ENCODE data around the gene SYNGAP1. TPM values are rescaled to one million over a fixed set of nuclear protein-coding genes. Genes with fewer than 3 reads are reported as not detected.

Gene SYNGAP1
- total RNA-seq, 1 experiment from 2014 or later, result 1.9 TPM

DNA sequence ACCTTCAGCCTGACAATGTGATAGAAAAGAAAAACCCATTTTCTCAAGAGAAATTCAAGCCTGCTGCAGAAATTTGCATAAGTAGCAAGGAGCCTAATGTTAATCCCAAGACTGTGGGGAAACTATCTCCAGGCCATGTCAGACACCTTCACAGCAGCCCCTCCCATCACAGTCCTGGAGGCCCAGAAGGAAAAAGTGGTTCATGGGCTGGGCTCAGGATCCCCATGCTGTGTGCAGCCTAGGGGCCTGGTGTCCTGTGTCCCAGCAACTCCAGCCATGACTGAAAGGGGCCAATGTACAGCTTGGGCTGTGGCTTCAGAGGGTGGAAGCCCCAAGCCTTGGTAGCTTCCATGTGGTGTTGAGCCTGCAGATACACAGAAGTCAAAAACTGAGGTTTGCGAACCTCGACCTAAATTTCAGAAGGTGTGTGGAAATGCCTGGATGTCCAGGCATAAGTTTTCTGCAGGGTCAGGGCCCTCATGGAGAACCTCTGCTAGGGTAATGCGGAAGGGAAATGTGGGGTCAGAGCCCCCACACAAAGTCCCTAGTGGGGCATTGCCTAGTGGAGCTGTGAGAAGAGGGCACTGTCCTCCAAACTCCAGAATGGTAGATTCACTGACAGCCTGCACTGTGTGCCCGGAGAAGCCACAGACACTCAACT lies 46.3 kb downstream of the SYNGAP1 start:
- BruUV-seq (replicated peaks), result no TSS peak
- Histone ChIP-seq H4K20me1 (ENCODE audit: low read length) (no peaks in the 10 kb centered on the region), H3K27me3 (ENCODE audit: low read length) (no peaks in the 10 kb centered on the region), H3K4me3 (ENCODE audit: low read length) (no peak overlapping the region), H2AFZ (ENCODE audit: low read length) (no peak overlapping the region), H3K27ac (ENCODE audit: low read length) (no peak overlapping the region), H3K4me1 (ENCODE audit: insufficient read depth, low read length) (no peaks in the 10 kb centered on the region), H3K4me2 (ENCODE audit: low read length) (no peak overlapping the region), H3K36me3 (ENCODE audit: low read depth, low read length) (no peaks in the 10 kb centered on the region), H3K79me2 (ENCODE audit: low read length) (no peaks in the 10 kb centered on the region), H3K9me2 (replicated peaks; ENCODE audit: low read length) (no peaks in the 10 kb centered on the region), H3K9me3 (ENCODE audit: low read length) (no peaks in the 10 kb centered on the region), H3K9ac (ENCODE audit: low read length) (no peak overlapping the region), H3F3A (ENCODE audit: low read length, unreplicated experiment) (no peaks in the 10 kb centered on the region)
- ChIA-PET CTCF (no interaction called here), POLR2A (ENCODE audit: unreplicated experiment) (no interaction called here)
- ATAC-seq (no peak), DNase-seq (no peak)
- TF ChIP-seq, protein P1, sequence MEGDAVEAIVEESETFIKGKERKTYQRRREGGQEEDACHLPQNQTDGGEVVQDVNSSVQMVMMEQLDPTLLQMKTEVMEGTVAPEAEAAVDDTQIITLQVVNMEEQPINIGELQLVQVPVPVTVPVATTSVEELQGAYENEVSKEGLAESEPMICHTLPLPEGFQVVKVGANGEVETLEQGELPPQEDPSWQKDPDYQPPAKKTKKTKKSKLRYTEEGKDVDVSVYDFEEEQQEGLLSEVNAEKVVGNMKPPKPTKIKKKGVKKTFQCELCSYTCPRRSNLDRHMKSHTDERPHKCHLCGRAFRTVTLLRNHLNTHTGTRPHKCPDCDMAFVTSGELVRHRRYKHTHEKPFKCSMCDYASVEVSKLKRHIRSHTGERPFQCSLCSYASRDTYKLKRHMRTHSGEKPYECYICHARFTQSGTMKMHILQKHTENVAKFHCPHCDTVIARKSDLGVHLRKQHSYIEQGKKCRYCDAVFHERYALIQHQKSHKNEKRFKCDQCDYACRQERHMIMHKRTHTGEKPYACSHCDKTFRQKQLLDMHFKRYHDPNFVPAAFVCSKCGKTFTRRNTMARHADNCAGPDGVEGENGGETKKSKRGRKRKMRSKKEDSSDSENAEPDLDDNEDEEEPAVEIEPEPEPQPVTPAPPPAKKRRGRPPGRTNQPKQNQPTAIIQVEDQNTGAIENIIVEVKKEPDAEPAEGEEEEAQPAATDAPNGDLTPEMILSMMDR (conservative IDR thresholded peaks at IDR 0.05; ENCODE audit: low read depth, low read length), result no peak
- no peak for TF ChIP-seq EZH2phosphoT487 (IDR thresholded peaks at IDR 0.05; ENCODE audit: borderline replicate concordance, low read length)
- no peak for TF ChIP-seq EZH2 (IDR thresholded peaks at IDR 0.05; ENCODE audit: low read length, unreplicated experiment)
- intact Hi-C loops (cut with micrococcal nuclease), result no loop called here

DNA sequence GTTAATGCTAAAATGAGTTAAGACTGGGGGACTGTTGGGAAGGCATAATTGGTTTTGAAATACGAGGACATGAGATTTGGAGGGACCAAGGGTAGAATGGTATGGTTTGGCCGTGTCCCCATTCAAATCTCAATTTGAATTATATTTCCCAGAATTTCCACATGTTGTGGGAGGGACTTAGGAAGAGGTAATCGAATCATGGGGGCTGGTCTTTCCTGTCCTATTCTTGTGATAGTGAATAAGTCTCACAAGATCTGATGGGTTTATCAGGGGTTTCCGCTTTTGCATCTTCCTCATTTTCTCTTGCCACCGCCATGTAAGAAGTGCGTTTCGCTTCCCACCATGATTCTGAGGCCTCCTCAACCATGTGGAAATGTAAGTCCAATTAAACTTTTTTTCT lies 47.2 kb downstream of the SYNGAP1 start:
- Histone ChIP-seq H4K20me1 (ENCODE audit: low read length) (no peaks in the 10 kb centered on the region), H3K79me2 (ENCODE audit: low read length) (no peaks in the 10 kb centered on the region), H3K9me2 (replicated peaks; ENCODE audit: low read length) (no peaks in the 10 kb centered on the region), H3K9ac (ENCODE audit: low read length) (no peak overlapping the region), H3K9me3 (ENCODE audit: low read length) (no peaks in the 10 kb centered on the region), H3K27ac (ENCODE audit: low read length) (no peak overlapping the region), H3K4me3 (ENCODE audit: low read length) (no peak overlapping the region), H3K36me3 (ENCODE audit: low read depth, low read length) (no peaks in the 10 kb centered on the region), H2AFZ (ENCODE audit: low read length) (no peak overlapping the region), H3K4me2 (ENCODE audit: low read length) (no peak overlapping the region), H3K27me3 (ENCODE audit: low read length) (no peaks in the 10 kb centered on the region), H3K4me1 (ENCODE audit: insufficient read depth, low read length) (no peaks in the 10 kb centered on the region), H3F3A (ENCODE audit: low read length, unreplicated experiment) (no peaks in the 10 kb centered on the region)
- no TSS peak for BruUV-seq (replicated peaks)
- TF ChIP-seq, protein P1 (conservative IDR thresholded peaks at IDR 0.05; ENCODE audit: low read depth, low read length), result no peak
- TF ChIP-seq EZH2phosphoT487 (IDR thresholded peaks at IDR 0.05; ENCODE audit: borderline replicate concordance, low read length) (no peak), EZH2 (IDR thresholded peaks at IDR 0.05; ENCODE audit: low read length, unreplicated experiment) (no peak)
- DNase-seq, result no peak
- ATAC-seq, result no peak
- CTCF ChIA-PET, result no interaction called here
- POLR2A ChIA-PET (ENCODE audit: unreplicated experiment), result no interaction called here
- intact Hi-C loops (cut with micrococcal nuclease), result no loop called here

DNA sequence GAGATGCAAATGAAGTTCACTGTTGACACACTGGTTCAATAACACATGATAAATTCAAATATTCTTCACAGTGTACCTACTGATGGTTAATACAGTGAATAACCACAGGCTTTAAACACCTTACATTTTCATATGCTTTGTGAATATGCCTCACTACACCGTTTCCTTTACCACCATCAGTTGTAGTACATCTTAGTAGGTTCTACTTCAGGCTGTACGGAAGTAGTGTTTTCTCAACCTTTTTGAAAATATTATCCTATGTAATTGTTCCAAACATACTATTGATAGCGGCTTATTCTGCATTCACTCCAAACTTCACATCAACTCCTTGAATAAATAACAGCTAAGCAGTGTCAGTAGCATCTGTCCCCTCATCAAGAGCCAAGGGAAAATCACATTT lies 49.8 kb downstream of the SYNGAP1 start:
- Histone ChIP-seq H2AFZ (ENCODE audit: low read length) (no peak overlapping the region), H3K9me3 (ENCODE audit: low read length) (no peaks in the 10 kb centered on the region), H3K27me3 (ENCODE audit: low read length) (no peaks in the 10 kb centered on the region), H4K20me1 (ENCODE audit: low read length) (no peaks in the 10 kb centered on the region), H3K79me2 (ENCODE audit: low read length) (no peaks in the 10 kb centered on the region), H3F3A (ENCODE audit: low read length, unreplicated experiment) (no peaks in the 10 kb centered on the region), H3K27ac (ENCODE audit: low read length) (no peak overlapping the region), H3K4me3 (ENCODE audit: low read length) (no peak overlapping the region), H3K36me3 (ENCODE audit: low read depth, low read length) (no peaks in the 10 kb centered on the region), H3K4me2 (ENCODE audit: low read length) (no peak overlapping the region), H3K9me2 (replicated peaks; ENCODE audit: low read length) (no peaks in the 10 kb centered on the region), H3K4me1 (ENCODE audit: insufficient read depth, low read length) (no peaks in the 10 kb centered on the region), H3K9ac (ENCODE audit: low read length) (no peak overlapping the region)
- ChIA-PET POLR2A (ENCODE audit: unreplicated experiment) (no interaction called here), CTCF (interaction anchor here (0.7 kb wide), 1 partner anchor 15 kb away, joined by 3 read pairs; the partner anchor contains the start of gene ZBTB9)
- BruUV-seq (replicated peaks), result no TSS peak
- no peak for ATAC-seq
- intact Hi-C loops (cut with micrococcal nuclease), result no loop called here
- TF ChIP-seq EZH2 (IDR thresholded peaks at IDR 0.05; ENCODE audit: low read length, unreplicated experiment) (no peak), EZH2phosphoT487 (IDR thresholded peaks at IDR 0.05; ENCODE audit: borderline replicate concordance, low read length) (no peak)
- TF ChIP-seq, protein P1 (conservative IDR thresholded peaks at IDR 0.05; ENCODE audit: low read depth, low read length), result no peak
- DNase-seq, result no peak
